Panc1 (cell line): ENCODE results near the gene ALKBH4.

Experiments used
- POLR2AphosphoS5 ChIP-seq: IDR thresholded peaks from 2 replicates; pipeline ENCODE4 v1.6.1; 2012; ENCODE audit warnings: mild to moderate bottlenecking, low read depth, low read length, moderate library complexity
- TCF7L2 ChIP-seq: IDR thresholded peaks from 2 replicates; pipeline ENCODE4 v1.6.1; 2011; ENCODE audit warnings: mild to moderate bottlenecking, low read depth, low read length, inconsistent platforms
- TF ChIP-seq, protein P1 (sequence below): fragments of 450-650 bp; IDR thresholded peaks from 2 replicates; pipeline ENCODE4 v1.5.1; 2017; ENCODE audit warnings: mild to moderate bottlenecking

DNA sequence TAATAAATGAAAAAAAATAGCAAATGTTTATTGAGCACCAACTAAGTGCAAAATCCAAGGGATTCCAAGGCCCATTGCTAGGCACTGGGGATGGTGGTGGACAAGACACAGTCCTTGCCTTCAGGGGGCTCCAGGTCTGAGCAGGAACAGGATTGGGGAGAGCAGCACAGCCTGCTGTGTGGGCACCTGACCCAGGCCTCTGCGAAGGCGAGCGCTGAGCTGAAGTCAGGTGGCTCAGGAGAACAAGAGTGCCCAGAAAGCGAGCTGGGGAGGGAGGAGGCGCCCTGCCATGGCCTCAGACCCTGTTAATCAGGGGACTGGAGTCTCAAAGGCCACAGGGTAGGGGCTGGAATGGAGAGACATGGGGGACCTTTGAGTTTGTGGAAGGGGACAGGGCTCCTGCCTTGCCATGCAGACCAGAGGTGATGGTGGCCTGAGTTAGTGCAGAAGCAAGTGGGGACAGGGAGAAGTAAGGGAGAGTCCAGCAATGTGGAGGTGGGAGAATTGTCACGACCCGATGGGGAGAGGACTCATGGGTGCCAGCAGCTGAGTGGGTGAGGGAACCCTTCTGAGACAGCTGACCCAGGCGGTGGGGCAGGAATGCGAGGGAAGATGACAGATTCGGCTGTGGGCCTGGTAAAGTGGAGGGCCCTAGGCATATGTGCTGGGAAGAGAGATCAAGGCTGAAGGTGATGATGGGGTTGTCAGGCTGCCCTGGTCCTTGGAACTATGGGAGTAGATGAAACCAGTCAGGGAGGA, 35.3 kb downstream of the ALKBH4 start:
- TF ChIP-seq, protein P1, sequence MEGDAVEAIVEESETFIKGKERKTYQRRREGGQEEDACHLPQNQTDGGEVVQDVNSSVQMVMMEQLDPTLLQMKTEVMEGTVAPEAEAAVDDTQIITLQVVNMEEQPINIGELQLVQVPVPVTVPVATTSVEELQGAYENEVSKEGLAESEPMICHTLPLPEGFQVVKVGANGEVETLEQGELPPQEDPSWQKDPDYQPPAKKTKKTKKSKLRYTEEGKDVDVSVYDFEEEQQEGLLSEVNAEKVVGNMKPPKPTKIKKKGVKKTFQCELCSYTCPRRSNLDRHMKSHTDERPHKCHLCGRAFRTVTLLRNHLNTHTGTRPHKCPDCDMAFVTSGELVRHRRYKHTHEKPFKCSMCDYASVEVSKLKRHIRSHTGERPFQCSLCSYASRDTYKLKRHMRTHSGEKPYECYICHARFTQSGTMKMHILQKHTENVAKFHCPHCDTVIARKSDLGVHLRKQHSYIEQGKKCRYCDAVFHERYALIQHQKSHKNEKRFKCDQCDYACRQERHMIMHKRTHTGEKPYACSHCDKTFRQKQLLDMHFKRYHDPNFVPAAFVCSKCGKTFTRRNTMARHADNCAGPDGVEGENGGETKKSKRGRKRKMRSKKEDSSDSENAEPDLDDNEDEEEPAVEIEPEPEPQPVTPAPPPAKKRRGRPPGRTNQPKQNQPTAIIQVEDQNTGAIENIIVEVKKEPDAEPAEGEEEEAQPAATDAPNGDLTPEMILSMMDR, result no peak
- no peak for TF ChIP-seq POLR2AphosphoS5
- TF ChIP-seq TCF7L2, result no peak
